ENCODE results near the gene ADISSP. TPM values are rescaled to one million over a fixed set of nuclear protein-coding genes. Genes with fewer than 3 reads are reported as not detected.

Gene ADISSP
- total and polyA plus RNA-seq, 2 donors (not counting 3 experiments of a cell fraction or from before 2014, with no cell fraction given) = 55.0 to 67.5 TPM

- FAIRE-seq (no peak), DNase-seq (ENCODE audit: low read depth, low spot score) (no peak)
- no peak overlapping the region for H3K27ac ChIP-seq (ENCODE audit: insufficient read depth, low read depth, low read length)
- no peaks in the 10 kb centered on the region for H3K79me2 ChIP-seq (ENCODE audit: control insufficient read depth, insufficient read depth, low read length)
- H3K4me2 ChIP-seq (ENCODE audit: insufficient read depth, low read length) = no peak overlapping the region
- H3K9ac ChIP-seq (replicated peaks; ENCODE audit: extremely low read depth, insufficient read depth, low read length) = no peak overlapping the region
- dilution Hi-C loops (cut with MboI; ENCODE audit: extremely low pct_ligation_motif_present, low sequenced_read_pairs) (no loop called here), intact Hi-C loops (cut with micrococcal nuclease) (no loop called here)
- H3K9me1 ChIP-seq (replicated peaks; ENCODE audit: control insufficient read depth, extremely low read depth, insufficient read depth, low read length) = no peaks in the 10 kb centered on the region
- no peak overlapping the region for H3K4me3 ChIP-seq (replicated peaks in 1 of 3; ENCODE audit: insufficient read depth in 1 of 3, low read depth in 1 of 3, low read length in 3 of 3)
- CTCF ChIA-PET = interaction anchor here (0.8 to 3.7 kb wide), 4 partner anchors 25 to 62 kb away, joined by 3 to 34 read pairs (median 10); partner anchors contain the start of genes ADAM33 and ADISSP
- TF ChIP-seq EZH2 (IDR thresholded peaks at IDR 0.05; ENCODE audit: borderline replicate concordance, low read depth, low read length, severe bottlenecking) (no peak), JUN (IDR thresholded peaks at IDR 0.05; ENCODE audit: borderline replicate concordance, insufficient read depth, insufficient read length, low read depth) (no peak), CTCF (IDR thresholded peaks at IDR 0.05; ENCODE audit: extremely low read depth in 1 of 2, insufficient read depth in 1 of 2, low read depth in 1 of 2, low read length in 2 of 2) (no peak), MAX (IDR thresholded peaks at IDR 0.05; ENCODE audit: insufficient read depth, insufficient read length) (no peak), POLR2AphosphoS5 (IDR thresholded peaks at IDR 0.05; ENCODE audit: insufficient read depth, low read depth, low read length) (no peak), POLR2A (IDR thresholded peaks at IDR 0.05; ENCODE audit: low read depth, low read length) (no peak), MYC (IDR thresholded peaks at IDR 0.05; ENCODE audit: low read depth, low read length) (no peak), FOS (IDR thresholded peaks at IDR 0.05; ENCODE audit: borderline replicate concordance, insufficient read depth, low read length) (no peak), GATA2 (IDR thresholded peaks at IDR 0.05; ENCODE audit: insufficient read depth, insufficient read length, low read depth, low read length) (no peak)
- H3K27me3 ChIP-seq (ENCODE audit: control insufficient read depth in 2 of 2, insufficient read depth in 2 of 2, low read length in 2 of 2) = no peaks in the 10 kb centered on the region
- no peaks in the 10 kb centered on the region for H3K36me3 ChIP-seq (ENCODE audit: control insufficient read depth in 2 of 2, extremely low read depth in 1 of 2, insufficient read depth in 2 of 2, low read length in 2 of 2)
- POLR2A ChIA-PET = no interaction called here
- BruUV-seq (replicated peaks) = no TSS peak
- H3K9me3 ChIP-seq (replicated peaks; ENCODE audit: control insufficient read depth, insufficient read depth, low read length) = no peaks in the 10 kb centered on the region
- no peak overlapping the region for H2AFZ ChIP-seq (ENCODE audit: low read depth, low read length)
- no peaks in the 10 kb centered on the region for H3K4me1 ChIP-seq (ENCODE audit: control insufficient read depth, extremely low read depth, insufficient read depth, low read length)
- no peaks in the 10 kb centered on the region for H4K20me1 ChIP-seq (replicated peaks; ENCODE audit: control insufficient read depth, extremely low read depth, insufficient read depth, low read length)
Measured at GRCh38 chr20:3705970-3706739, 61.4 kb downstream of the ADISSP start.

Data from endothelial cell of umbilical vein (primary cell).